BLaER1 treated with 17β-estradiol and CSF1 and Interleukin-3, amounts not matched to agents 10 nM and 100 nM (cell line): Measurements from ENCODE around the gene GGACT.

Source experiments
- H3K27ac ChIP-seq, 11 experiments: shearing (Covaris generic); formaldehyde crosslinking; 2 replicates each; pipeline ENCODE4 v1.8.1; 2022
- H3K27me3 ChIP-seq, 11 experiments: shearing (Covaris generic); formaldehyde crosslinking; 2 replicates each; pipeline ENCODE4 v1.8.1; 2022
- H3K36me3 ChIP-seq, 11 experiments: shearing (Covaris generic); formaldehyde crosslinking; 2 replicates each; pipeline ENCODE4 v1.8.1; 2022
- H3K4me1 ChIP-seq, 10 experiments: shearing (Covaris generic); formaldehyde crosslinking; 2 replicates each; pipeline ENCODE4 v1.8.1; 2022
- H3K4me2 ChIP-seq, 11 experiments: shearing (Covaris generic); formaldehyde crosslinking; 2 replicates each; pipeline ENCODE4 v1.8.1; 2022
- H3K4me3 ChIP-seq, 10 experiments: shearing (Covaris generic); formaldehyde crosslinking; 2 replicates each; pipeline ENCODE4 v1.8.1; 2022
- H3K9ac ChIP-seq, 11 experiments: shearing (Covaris generic); formaldehyde crosslinking; 2 replicates each; pipeline ENCODE4 v1.8.1; 2022
- H3K9me3 ChIP-seq, 11 experiments: shearing (Covaris generic); formaldehyde crosslinking; replicated peaks in 1 of 11; 2 replicates each; pipeline ENCODE4 v1.8.1; 2022
- H4K20me1 ChIP-seq, 11 experiments: shearing (Covaris generic); formaldehyde crosslinking; 2 replicates each; pipeline ENCODE4 v1.8.1; 2022
- Cebpa-rat ChIP-seq, 11 experiments: shearing (Covaris generic); IDR thresholded peaks; 2 replicates each; pipeline ENCODE4 v1.8.1; 2022

Gene GGACT

DNA sequence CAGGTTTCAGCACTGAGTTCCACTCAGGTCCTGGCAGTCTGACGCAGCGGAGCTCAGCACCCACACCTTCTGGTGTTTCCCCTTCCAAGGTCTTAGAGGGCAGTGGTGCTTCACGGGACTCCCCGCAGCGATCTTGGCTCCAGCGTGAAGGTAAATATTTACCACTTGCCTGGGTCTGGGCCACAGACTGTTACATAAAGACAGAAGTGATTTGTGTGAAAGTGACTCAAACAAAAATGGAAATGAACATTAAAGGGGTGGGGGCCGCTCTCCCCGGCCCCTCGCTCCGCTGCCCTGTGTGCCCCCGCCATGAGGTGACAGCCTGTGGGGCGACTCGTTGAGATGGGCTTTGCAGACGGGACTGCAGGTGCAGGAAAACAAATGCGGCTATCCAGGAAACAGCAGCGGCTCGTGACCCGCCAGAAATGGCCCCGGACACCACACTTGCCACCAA lies 55.0 kb downstream of the GGACT start:
- TF ChIP-seq Cebpa-rat (IDR thresholded peaks at IDR 0.05): no peak
- Histone ChIP-seq H3K4me3 (no peak overlapping the region), H3K27me3 (no peaks in the 10 kb centered on the region; a peak in 1 of 22 replicates), H3K4me1 (peaks cover 21 to 73% (median 43%) of the 10 kb centered on the region in 10 experiments), H3K9ac (no peak overlapping the region), H3K27ac (no peak overlapping the region), H4K20me1 (peaks cover 0 to 7% (median 0%) of the 10 kb centered on the region in 11 experiments; a peak in 1 of 22 replicates), H3K36me3 (peaks cover 0 to 17% (median 0%) of the 10 kb centered on the region in 11 experiments; a peak in 5 of 22 replicates), H3K4me2 (peak overlapping the region in 9 of 11 experiments; percentile 22 to 77 (median 53); a peak in 18 of 22 replicates), H3K9me3 (peaks cover 9 to 19% (median 13%) of the 10 kb centered on the region in 11 experiments; a peak in 18 of 22 replicates)

DNA sequence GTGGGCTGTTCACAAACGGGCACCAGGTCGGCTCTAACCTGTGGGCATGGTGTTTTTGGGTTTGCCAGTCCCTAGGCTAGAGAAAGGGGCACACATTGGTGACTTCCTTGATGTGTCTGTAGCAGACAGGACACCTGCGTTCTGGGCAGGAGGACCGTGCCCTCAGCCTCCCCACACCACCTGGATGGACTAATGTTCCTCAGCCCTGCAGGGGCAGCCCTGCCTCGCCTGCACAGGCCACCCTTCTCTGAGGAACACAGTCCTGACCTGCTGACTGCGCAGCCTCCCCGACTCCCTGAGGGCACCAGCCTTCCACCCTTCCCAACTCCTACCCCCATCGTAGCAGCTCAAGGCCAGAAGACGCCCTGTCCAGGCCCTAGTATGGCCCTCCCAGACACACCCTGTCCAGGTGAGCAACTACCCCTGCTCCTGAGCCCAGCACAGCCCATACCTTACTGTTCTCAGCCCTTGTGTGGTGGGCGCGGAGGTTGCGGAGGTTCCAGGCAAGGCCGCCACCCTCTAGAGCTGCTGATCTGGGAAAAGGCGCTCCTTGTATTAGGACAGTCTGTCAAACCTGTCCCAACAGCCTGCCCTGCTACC lies 55.7 kb downstream of the GGACT start:
- no peak overlapping the region for H3K9ac ChIP-seq
- H3K27me3 ChIP-seq: no peaks in the 10 kb centered on the region; a peak in 1 of 22 replicates
- TF ChIP-seq Cebpa-rat (IDR thresholded peaks at IDR 0.05): no peak
- H3K36me3 ChIP-seq: peaks cover 0 to 22% (median 0%) of the 10 kb centered on the region in 11 experiments; a peak in 5 of 22 replicates
- H3K4me1 ChIP-seq: peaks cover 14 to 67% (median 36%) of the 10 kb centered on the region in 10 experiments
- H3K4me3 ChIP-seq: no peak overlapping the region
- H3K27ac ChIP-seq: no peak overlapping the region
- H3K4me2 ChIP-seq: peak overlapping the region in 8 of 11 experiments; percentile 22 to 77 (median 60); a peak in 16 of 22 replicates
- H4K20me1 ChIP-seq: peaks cover 0 to 7% (median 0%) of the 10 kb centered on the region in 11 experiments; a peak in 1 of 22 replicates
- H3K9me3 ChIP-seq: peaks cover 9 to 19% (median 13%) of the 10 kb centered on the region in 11 experiments; a peak in 18 of 22 replicates

DNA sequence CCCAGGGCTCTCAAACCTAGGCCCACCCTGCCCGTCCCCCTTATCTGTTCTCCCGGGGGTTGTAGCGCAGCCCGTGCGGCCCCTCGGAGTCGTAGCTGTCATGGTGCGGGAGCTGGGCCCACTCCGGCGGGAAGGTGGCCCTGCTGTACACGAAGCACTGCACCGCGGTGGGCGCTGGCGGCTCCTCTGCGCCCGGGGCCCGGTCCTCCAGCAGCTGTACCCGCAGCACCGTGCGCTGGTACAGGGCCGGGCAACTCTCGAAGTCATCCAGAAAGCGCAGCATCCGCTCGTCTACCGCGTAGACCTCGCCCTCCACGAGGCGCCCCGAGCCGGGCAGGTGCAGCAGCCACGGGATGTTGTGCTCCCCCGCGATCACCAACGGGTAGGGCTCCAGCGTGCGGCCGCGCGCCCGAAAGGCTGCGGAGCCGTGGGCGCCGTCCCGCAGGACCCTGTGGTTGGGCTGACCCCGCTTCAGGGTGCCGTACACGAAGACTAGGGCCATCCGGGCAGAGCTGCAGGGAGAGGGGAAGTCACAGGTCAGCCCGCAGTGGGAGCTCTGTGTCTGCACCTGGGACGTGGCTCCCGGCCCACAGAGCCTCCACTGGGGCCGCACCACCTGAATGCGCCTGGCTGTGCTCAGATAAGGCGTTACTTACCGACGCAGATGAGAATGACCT lies 56.4 kb downstream of the GGACT start:
- no peak overlapping the region for H3K27ac ChIP-seq
- H3K27me3 ChIP-seq: no peaks in the 10 kb centered on the region; a peak in 1 of 22 replicates
- H3K4me1 ChIP-seq: peaks cover 7 to 59% (median 29%) of the 10 kb centered on the region in 10 experiments
- H3K36me3 ChIP-seq: peaks cover 0 to 29% (median 3%) of the 10 kb centered on the region in 11 experiments; a peak in 6 of 22 replicates
- H3K9ac ChIP-seq: no peak overlapping the region
- H4K20me1 ChIP-seq: peaks cover 0 to 4% (median 0%) of the 10 kb centered on the region in 11 experiments; a peak in 1 of 22 replicates
- no peak overlapping the region for H3K4me3 ChIP-seq
- no peak for TF ChIP-seq Cebpa-rat (IDR thresholded peaks at IDR 0.05)
- H3K9me3 ChIP-seq: peaks cover 9 to 19% (median 13%) of the 10 kb centered on the region in 11 experiments; a peak in 18 of 22 replicates
- no peak overlapping the region for H3K4me2 ChIP-seq

DNA sequence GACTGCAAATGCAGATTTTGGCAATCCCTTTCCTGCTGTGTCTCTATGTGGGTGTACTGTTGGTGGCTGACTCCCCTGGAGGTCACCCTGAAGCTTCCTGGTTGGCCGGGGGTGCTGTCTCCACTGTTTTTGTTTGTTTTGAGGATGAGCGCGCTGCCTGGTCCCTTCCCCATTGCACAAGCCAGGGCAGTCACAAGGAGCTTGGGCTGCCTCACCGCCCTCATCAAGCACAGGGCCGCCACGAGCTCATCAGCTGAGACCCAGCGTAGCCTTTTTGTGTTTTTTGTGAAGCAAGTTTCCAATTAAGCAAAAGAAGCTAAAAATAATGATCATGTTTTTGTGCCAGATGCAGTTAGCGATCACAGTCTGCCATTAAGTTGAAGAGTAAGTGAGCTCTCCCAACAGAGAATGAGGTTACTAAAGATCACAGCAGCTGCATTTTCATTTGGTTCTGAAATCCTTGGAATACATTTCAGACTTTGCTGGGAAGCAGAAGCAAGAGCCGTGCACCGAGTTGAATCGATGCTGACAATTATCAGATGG lies 57.8 kb downstream of the GGACT start:
- Histone ChIP-seq H3K4me2 (peak overlapping the region in 7 of 11 experiments; percentile 1 to 38 (median 34); a peak in 8 of 22 replicates), H3K4me1 (peaks cover 0 to 47% (median 21%) of the 10 kb centered on the region in 10 experiments; a peak in 13 of 20 replicates), H3K36me3 (peaks cover 0 to 29% (median 3%) of the 10 kb centered on the region in 11 experiments; a peak in 6 of 22 replicates), H3K27me3 (no peaks in the 10 kb centered on the region), H3K4me3 (no peak overlapping the region), H3K9me3 (peaks cover 9 to 19% (median 13%) of the 10 kb centered on the region in 11 experiments; a peak in 18 of 22 replicates), H4K20me1 (peaks cover 0 to 4% (median 0%) of the 10 kb centered on the region in 11 experiments; a peak in 1 of 22 replicates), H3K27ac (no peak overlapping the region), H3K9ac (no peak overlapping the region)
- no peak for TF ChIP-seq Cebpa-rat (IDR thresholded peaks at IDR 0.05)

DNA sequence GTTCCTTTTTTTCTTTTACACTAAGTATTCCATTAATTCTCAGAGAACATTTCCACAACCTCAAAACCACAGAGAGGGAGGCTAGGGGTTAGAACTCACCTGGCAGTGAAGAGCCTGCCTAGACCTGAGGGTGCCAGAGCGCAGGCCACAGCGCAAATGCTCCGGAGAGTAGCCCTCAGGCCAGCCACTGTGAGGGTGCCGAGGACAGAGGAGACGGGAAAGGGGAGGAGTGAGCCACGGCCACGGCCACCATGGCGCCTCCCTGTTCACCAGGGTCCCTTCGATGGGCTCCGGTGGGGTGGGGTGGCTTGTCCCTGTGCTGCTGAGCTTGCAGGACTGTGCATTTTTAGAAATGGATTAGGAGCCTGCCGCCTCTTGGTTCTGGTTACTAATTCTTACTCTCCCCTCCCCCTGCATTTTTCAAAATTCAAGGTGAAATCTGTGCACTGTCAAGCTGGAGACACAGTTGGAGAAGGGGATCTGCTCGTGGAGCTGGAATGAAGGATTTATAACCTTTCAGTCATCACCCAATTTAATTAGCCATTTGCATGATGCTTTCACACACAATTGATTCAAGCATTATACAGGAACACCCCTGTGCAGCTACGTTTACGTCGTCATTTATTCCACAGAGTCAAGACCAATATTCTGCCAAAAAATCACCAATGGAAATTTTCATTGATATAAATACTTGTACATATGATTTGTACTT lies 58.8 kb downstream of the GGACT start:
- no peak overlapping the region for H3K27ac ChIP-seq
- H4K20me1 ChIP-seq: no peaks in the 10 kb centered on the region; a peak in 1 of 22 replicates
- no peak for TF ChIP-seq Cebpa-rat (IDR thresholded peaks at IDR 0.05)
- peaks cover 0 to 39% (median 20%) of the 10 kb centered on the region in 10 experiments; a peak in 13 of 20 replicates for H3K4me1 ChIP-seq
- no peak overlapping the region for H3K9ac ChIP-seq
- peaks cover 9 to 19% (median 13%) of the 10 kb centered on the region in 11 experiments; a peak in 18 of 22 replicates for H3K9me3 ChIP-seq
- H3K36me3 ChIP-seq: peaks cover 0 to 29% (median 3%) of the 10 kb centered on the region in 11 experiments; a peak in 6 of 22 replicates
- no peaks in the 10 kb centered on the region for H3K27me3 ChIP-seq
- no peak overlapping the region; a peak in 1 of 22 replicates for H3K4me2 ChIP-seq
- H3K4me3 ChIP-seq: no peak overlapping the region

DNA sequence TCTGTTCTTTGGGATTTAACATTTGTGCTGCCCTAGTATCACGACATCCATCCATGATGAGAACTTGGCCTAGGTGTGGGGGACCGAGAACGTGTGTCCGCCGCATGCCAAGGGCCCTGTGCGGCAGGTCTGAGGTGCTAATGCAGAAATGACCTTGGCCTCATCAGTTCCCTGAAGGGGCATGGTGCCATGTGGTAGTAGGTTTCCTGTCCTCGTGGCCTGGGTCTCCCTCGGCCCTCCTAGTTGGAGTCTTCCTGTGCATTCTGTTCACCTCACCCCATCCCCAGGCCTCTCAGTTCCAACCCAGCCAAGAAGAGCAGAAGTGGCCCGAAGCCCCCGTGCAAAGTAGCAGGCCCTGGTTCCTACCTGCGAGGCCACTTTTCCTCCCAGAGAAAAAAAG lies 59.8 kb downstream of the GGACT start:
- Histone ChIP-seq H3K9me3 (peaks cover 9 to 19% (median 13%) of the 10 kb centered on the region in 11 experiments; a peak in 18 of 22 replicates), H3K27ac (no peak overlapping the region), H3K9ac (no peak overlapping the region), H3K36me3 (peaks cover 0 to 29% (median 3%) of the 10 kb centered on the region in 11 experiments; a peak in 6 of 22 replicates), H4K20me1 (no peaks in the 10 kb centered on the region; a peak in 1 of 22 replicates), H3K4me2 (no peak overlapping the region), H3K4me1 (peaks cover 0 to 29% (median 12%) of the 10 kb centered on the region in 10 experiments; a peak in 13 of 20 replicates), H3K27me3 (no peaks in the 10 kb centered on the region; a peak in 1 of 22 replicates), H3K4me3 (no peak overlapping the region)
- TF ChIP-seq Cebpa-rat (IDR thresholded peaks at IDR 0.05): no peak

DNA sequence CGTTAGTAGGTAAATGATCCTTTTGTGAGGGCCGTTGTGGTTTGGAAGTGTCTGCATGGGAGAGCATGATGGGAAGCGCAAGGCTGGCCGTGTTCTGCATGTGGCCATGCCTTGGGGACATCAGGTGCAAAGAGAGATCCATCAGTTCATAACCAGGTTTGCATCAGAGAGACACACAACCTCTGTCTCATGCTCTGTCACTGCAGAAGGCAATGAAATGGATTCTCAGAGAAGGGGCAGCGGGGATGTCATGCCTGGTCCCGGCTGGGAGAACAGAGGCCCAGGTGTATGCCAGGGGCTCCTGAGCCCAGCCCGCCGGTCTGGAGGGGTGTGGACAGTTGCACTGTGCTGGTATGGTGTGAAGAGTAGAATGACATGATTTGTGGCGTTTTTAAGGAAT lies 60.2 kb downstream of the GGACT start:
- Histone ChIP-seq H3K4me2 (no peak overlapping the region), H3K27me3 (no peaks in the 10 kb centered on the region; a peak in 1 of 22 replicates), H3K9ac (no peak overlapping the region), H3K9me3 (peaks cover 9 to 19% (median 13%) of the 10 kb centered on the region in 11 experiments; a peak in 18 of 22 replicates), H3K27ac (no peak overlapping the region), H3K36me3 (peaks cover 0 to 29% (median 3%) of the 10 kb centered on the region in 11 experiments; a peak in 6 of 22 replicates), H3K4me1 (peaks cover 0 to 29% (median 9%) of the 10 kb centered on the region in 10 experiments; a peak in 12 of 20 replicates), H3K4me3 (no peak overlapping the region), H4K20me1 (no peaks in the 10 kb centered on the region; a peak in 1 of 22 replicates)
- TF ChIP-seq Cebpa-rat (IDR thresholded peaks at IDR 0.05): no peak

DNA sequence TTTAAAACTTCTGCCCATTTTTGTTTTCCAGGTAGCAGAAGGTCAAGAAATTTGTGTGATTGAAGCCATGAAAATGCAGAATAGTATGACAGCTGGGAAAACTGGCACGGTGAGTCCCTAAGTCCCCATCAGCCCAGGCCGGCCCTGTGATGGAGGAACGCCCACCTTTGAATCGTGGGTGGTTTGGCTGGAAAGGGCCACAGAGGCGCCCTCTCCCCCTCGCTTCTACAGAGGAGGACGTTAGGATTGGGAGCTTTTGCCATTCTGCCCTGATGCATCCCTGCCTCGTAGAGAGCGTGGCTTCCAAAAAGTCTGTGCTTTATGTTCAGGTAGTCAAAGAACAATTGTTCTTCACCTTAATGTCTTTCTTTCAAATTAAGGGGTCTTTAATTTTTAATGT lies 60.9 kb downstream of the GGACT start:
- Histone ChIP-seq H3K4me2 (no peak overlapping the region), H3K27ac (no peak overlapping the region), H3K9me3 (peaks cover 8 to 15% (median 9%) of the 10 kb centered on the region in 11 experiments; a peak in 18 of 22 replicates), H3K9ac (no peak overlapping the region), H4K20me1 (peaks cover 0 to 3% (median 0%) of the 10 kb centered on the region in 11 experiments; a peak in 2 of 22 replicates), H3K4me1 (peaks cover 0 to 30% (median 8%) of the 10 kb centered on the region in 10 experiments; a peak in 17 of 20 replicates), H3K27me3 (peaks cover 0 to 5% (median 0%) of the 10 kb centered on the region in 11 experiments; a peak in 5 of 22 replicates), H3K4me3 (no peak overlapping the region), H3K36me3 (peaks cover 0 to 29% (median 3%) of the 10 kb centered on the region in 11 experiments; a peak in 6 of 22 replicates)
- no peak for TF ChIP-seq Cebpa-rat (IDR thresholded peaks at IDR 0.05)
